Measurements from ENCODE around the gene METTL25B. TPM values are rescaled to one million over a fixed set of nuclear protein-coding genes. Genes with fewer than 3 reads are reported as not detected.

METTL25B gene
- polyA plus RNA-seq, 1 donor from 2014 or later = 13.1 TPM

DNA sequence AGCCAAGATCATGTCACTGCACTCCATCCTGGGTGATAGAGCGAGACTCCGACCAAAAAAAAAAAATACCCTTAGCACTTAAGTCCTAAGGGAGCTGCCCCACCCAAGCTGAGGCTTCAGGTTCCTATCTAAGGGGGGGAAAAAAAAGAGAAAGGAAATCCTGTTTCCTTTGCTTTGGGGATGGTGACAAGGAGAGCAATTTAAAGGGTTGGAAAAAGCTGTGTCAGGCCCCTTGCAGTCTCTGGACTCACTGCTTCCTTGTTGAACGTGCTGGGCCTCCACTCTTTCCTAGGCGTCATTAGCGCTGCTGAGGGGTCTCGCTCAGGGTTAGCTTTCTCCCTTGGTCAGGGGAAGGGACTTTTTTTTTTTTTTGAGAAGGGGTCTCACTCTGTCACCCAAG lies 57.2 kb downstream of the METTL25B start:
- H3K79me2 ChIP-seq (replicated peaks; ENCODE audit: insufficient read depth, low read length) = peaks cover 10% of the 10 kb centered on the region

More for the DNA sequence above, 57.2 kb downstream of the METTL25B start:
- no peaks in the 10 kb centered on the region for H3F3A ChIP-seq (ENCODE audit: insufficient read depth, low read length, poor library complexity, severe bottlenecking)
- H3K27me3 ChIP-seq (ENCODE audit: insufficient read depth, low read depth, low read length) = no peaks in the 10 kb centered on the region
- no peak overlapping the region for H3K27ac ChIP-seq (ENCODE audit: low read length)
- no peaks in the 10 kb centered on the region for H3K9me3 ChIP-seq (ENCODE audit: low read length)
- H2AFZ ChIP-seq (ENCODE audit: low read depth, low read length) = no peak overlapping the region
- no peak overlapping the region for H3K9ac ChIP-seq (ENCODE audit: low read length)
- no peak overlapping the region for H3K4me2 ChIP-seq (ENCODE audit: low read length)
- H3K9me2 ChIP-seq (ENCODE audit: insufficient read depth, low read length) = no peaks in the 10 kb centered on the region
- no peaks in the 10 kb centered on the region for H4K20me1 ChIP-seq (ENCODE audit: insufficient read depth)
- TF ChIP-seq POLR2AphosphoS5 (IDR thresholded peaks at IDR 0.05) (no peak), EZH2 (IDR thresholded peaks at IDR 0.05; ENCODE audit: borderline replicate concordance, insufficient read depth, low read length, poor library complexity, severe bottlenecking) (no peak), MXI1 (conservative IDR thresholded peaks at IDR 0.05; ENCODE audit: poor library complexity, severe bottlenecking) (no peak), TAF1 (IDR thresholded peaks at IDR 0.05; ENCODE audit: low read depth) (no peak), EP300 (conservative IDR thresholded peaks at IDR 0.05; ENCODE audit: poor library complexity, severe bottlenecking) (no peak), SMC3 (conservative IDR thresholded peaks at IDR 0.05; ENCODE audit: poor library complexity) (no peak), RAD21 (conservative IDR thresholded peaks at IDR 0.05) (no peak)
- TF ChIP-seq, protein P1, sequence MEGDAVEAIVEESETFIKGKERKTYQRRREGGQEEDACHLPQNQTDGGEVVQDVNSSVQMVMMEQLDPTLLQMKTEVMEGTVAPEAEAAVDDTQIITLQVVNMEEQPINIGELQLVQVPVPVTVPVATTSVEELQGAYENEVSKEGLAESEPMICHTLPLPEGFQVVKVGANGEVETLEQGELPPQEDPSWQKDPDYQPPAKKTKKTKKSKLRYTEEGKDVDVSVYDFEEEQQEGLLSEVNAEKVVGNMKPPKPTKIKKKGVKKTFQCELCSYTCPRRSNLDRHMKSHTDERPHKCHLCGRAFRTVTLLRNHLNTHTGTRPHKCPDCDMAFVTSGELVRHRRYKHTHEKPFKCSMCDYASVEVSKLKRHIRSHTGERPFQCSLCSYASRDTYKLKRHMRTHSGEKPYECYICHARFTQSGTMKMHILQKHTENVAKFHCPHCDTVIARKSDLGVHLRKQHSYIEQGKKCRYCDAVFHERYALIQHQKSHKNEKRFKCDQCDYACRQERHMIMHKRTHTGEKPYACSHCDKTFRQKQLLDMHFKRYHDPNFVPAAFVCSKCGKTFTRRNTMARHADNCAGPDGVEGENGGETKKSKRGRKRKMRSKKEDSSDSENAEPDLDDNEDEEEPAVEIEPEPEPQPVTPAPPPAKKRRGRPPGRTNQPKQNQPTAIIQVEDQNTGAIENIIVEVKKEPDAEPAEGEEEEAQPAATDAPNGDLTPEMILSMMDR (IDR thresholded peaks at IDR 0.05; ENCODE audit: poor library complexity, severe bottlenecking) = no peak
- TF ChIP-seq, protein P2, sequence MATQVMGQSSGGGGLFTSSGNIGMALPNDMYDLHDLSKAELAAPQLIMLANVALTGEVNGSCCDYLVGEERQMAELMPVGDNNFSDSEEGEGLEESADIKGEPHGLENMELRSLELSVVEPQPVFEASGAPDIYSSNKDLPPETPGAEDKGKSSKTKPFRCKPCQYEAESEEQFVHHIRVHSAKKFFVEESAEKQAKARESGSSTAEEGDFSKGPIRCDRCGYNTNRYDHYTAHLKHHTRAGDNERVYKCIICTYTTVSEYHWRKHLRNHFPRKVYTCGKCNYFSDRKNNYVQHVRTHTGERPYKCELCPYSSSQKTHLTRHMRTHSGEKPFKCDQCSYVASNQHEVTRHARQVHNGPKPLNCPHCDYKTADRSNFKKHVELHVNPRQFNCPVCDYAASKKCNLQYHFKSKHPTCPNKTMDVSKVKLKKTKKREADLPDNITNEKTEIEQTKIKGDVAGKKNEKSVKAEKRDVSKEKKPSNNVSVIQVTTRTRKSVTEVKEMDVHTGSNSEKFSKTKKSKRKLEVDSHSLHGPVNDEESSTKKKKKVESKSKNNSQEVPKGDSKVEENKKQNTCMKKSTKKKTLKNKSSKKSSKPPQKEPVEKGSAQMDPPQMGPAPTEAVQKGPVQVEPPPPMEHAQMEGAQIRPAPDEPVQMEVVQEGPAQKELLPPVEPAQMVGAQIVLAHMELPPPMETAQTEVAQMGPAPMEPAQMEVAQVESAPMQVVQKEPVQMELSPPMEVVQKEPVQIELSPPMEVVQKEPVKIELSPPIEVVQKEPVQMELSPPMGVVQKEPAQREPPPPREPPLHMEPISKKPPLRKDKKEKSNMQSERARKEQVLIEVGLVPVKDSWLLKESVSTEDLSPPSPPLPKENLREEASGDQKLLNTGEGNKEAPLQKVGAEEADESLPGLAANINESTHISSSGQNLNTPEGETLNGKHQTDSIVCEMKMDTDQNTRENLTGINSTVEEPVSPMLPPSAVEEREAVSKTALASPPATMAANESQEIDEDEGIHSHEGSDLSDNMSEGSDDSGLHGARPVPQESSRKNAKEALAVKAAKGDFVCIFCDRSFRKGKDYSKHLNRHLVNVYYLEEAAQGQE (IDR thresholded peaks at IDR 0.05; ENCODE audit: borderline replicate concordance) = no peak
- H3K36me3 ChIP-seq (ENCODE audit: insufficient read depth, low read length) = peaks cover 8% of the 10 kb centered on the region
- H3K4me3 ChIP-seq (ENCODE audit: low read length) = no peak overlapping the region

Other genes starting within 250 kb of the METTL25B start
- gene MEF2D, start 227.7 kb upstream of the METTL25B start, polyA plus RNA-seq = 4.7 and 5.2 TPM in 2 replicates
- gene IQGAP3, start 155.9 kb upstream of the METTL25B start, polyA plus RNA-seq = 0.32 TPM in 1 of 2 replicates, not detected in the other
- gene TTC24, start 148.7 kb upstream of the METTL25B start, polyA plus RNA-seq = not detected in 2 replicates
- 95.7 and 111 TPM in 2 replicates for gene NAXE, start 136.7 kb upstream of the METTL25B start, polyA plus RNA-seq
- gene GPATCH4, start 127.0 kb upstream of the METTL25B start, polyA plus RNA-seq = 1.3 and 3.9 TPM in 2 replicates
- 22.9 and 24.6 TPM in 2 replicates for gene HAPLN2, start 109.1 kb upstream of the METTL25B start, polyA plus RNA-seq
- gene BCAN, start 86.4 kb upstream of the METTL25B start, polyA plus RNA-seq = 0.58 TPM in 1 of 2 replicates, not detected in the other
- 9.9 and 13.7 TPM in 2 replicates for gene NES, start 51.1 kb upstream of the METTL25B start, polyA plus RNA-seq
- 3.4 and 7.7 TPM in 2 replicates for gene CRABP2, start 22.9 kb upstream of the METTL25B start, polyA plus RNA-seq
- 8.5 and 13.1 TPM in 2 replicates for gene ISG20L2, start 297 bp downstream of the METTL25B start, polyA plus RNA-seq
- 34.4 and 56.5 TPM in 2 replicates for gene MRPL24, start 12.6 kb downstream of the METTL25B start, polyA plus RNA-seq
- gene HDGF, start 23.2 kb downstream of the METTL25B start, polyA plus RNA-seq = 138 and 146 TPM in 2 replicates
- 17.5 and 23.3 TPM in 2 replicates for gene PRCC, start 39.1 kb downstream of the METTL25B start, polyA plus RNA-seq
- gene SH2D2A, start 88.4 kb downstream of the METTL25B start, polyA plus RNA-seq = not detected in 2 replicates
- gene INSRR, start 130.6 kb downstream of the METTL25B start, polyA plus RNA-seq = 2.7 and 3.0 TPM in 2 replicates
- 4.9 and 7.7 TPM in 2 replicates for gene NTRK1, start 132.4 kb downstream of the METTL25B start, polyA plus RNA-seq
- not detected in 2 replicates for gene PEAR1, start 165.2 kb downstream of the METTL25B start, polyA plus RNA-seq
- not detected in 2 replicates for gene LRRC71, start 192.2 kb downstream of the METTL25B start, polyA plus RNA-seq